Body of pancreas (tissue), 4 donors: ENCODE results near the gene TMEM145.

ENCODE experiments used
- CTCF ChIP-seq, 7 experiments: fragments of 450-650 bp in 4 of 7; fragments of 200-600 bp in 3 of 7; sonication (generic) in 3 of 7; IDR thresholded peaks; one replicate each; pipeline ENCODE4 v1.5.1; 2016 to 2019; ENCODE audit warnings: antibody characterized with exemption in 7 of 7
- POLR2A ChIP-seq, 3 donors: fragments of 450-650 bp; IDR thresholded peaks; one replicate each; pipeline ENCODE4 v1.6.1; 2016; ENCODE audit warnings: antibody characterized with exemption in 3 of 3, mild to moderate bottlenecking in 2 of 3

GRCh38 chr19:42345191-42345812 lies 32.2 kb downstream of the TMEM145 start:
- TF ChIP-seq CTCF (IDR thresholded peaks at IDR 0.05) (no peak), POLR2A (IDR thresholded peaks at IDR 0.05) (no peak)
